CD4-positive, alpha-beta T cell treated with Interleukin-2 at 100 ng/mL for 4 hours (primary cell): ENCODE data around the gene XBP1.
"Not testable (repeated sequence)": the region's sequence is repeated elsewhere in the genome, so short reads cannot be mapped to it uniquely, and the experiment has no call there.

Source experiments
- DNase-seq: peaks from one replicate; pipeline ENCODE4 v3.0.0-alpha.2; 2020; ENCODE audit warnings: low spot score

The XBP1 gene

GRCh38 chr22:28791841-28792490 is 8.4 kb downstream of the XBP1 start:
- no peak for DNase-seq

- DNase-seq, result no peak
Measured at GRCh38 chr22:28791124-28791523, 9.2 kb downstream of the XBP1 start.

GRCh38 chr22:28788601-28789000 is 11.8 kb downstream of the XBP1 start:
- DNase-seq, result no peak

DNA sequence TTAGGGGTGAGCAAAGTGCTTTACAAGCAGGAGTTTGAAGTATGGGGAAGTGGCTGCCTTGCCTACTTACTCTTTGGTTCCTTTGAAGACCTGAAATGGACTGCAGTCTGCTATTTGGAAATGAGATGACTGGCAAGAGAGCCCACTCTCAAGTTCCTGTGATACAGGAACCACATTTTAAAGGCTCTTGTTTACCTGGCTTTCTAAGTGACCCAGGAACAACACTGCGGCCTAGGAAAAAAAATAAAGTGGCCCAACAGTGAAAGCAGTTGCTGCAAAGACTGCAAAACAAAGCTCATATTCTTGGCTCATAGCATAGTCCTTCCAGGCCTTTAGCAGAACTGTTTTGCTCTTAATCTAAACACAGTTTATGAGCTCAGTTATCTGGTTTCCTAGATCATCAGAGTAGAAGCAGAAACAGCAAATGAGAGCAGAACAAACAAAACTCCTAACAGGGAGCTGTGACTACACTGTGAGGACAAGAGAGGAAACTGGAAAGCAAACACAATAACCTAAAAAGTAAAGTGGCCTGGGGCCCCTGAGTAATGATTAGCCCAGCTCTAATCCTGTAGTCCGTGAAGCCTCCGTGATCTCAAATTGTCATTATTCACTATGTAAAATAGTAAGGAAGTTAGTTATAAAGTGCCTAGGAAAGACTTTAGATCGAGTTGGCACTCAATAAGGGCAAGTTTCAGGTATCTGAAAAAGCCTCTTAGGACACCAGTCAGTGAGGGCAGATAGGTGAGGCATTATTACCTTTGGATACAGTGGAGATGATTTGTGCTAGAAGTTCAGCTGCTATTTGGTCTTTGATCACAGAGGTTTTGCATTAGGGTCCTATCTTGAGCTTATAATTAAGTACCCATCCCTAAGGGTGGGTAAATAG is 16.3 kb downstream of the XBP1 start:
- DNase-seq, result no peak

DNA sequence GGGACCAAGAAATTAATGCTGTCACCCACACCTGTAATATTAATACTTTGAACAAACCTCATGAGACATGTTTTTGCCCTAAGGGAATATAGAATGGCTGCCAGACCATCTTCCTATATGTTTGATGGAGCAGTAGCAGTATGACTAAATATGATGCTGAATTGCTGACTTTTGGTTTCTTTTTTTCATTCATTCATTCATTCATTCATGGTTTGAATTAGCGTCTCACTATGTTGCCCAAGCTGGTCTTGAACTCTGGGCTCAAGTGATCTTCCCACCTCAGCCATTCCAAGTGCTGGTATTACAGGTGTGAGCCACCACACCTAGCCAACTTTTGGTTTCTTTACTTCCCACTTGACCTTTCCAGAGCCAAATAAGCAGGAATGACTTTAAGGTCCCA is 20.1 kb downstream of the XBP1 start:
- DNase-seq, result no peak

DNA sequence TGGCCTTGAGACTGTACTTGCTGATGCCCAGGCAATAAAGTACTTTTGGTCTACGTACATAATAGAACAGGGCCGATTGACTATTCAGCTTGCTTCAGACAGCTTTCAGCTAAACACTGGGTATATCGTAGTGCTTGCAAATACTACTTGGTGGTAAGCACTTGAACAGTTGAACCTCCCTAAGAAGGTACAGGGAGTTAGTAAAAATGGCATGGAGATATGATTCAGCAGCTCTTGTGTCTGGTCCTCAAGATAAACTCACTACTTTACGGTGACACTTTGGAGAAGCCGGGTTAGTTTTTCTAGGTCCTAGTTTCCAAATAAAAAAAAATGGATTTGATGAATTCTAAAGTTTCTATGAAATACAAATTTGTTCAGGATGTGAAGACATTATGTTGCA is 20.5 kb downstream of the XBP1 start:
- DNase-seq, result no peak

DNA sequence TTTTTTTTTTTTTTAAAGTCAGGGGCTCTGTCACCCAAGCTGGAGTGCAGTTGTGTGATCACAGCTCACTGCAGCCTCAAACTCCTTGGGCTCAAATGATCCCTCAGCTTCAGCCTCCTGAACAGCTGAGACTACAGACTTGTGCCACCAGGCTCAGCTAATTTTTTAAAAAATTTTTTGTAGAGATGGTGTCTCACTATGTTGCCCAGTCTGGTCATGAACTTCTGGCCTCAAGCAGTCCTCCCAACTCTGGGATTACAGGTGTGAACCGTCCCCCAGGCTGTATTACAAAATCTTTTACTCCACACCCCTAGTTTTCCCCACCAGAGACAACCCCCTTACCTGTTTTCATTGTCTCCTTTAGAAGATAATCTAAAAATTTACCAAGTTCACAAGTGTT is 26.0 kb downstream of the XBP1 start:
- no peak for DNase-seq

GRCh38 chr22:28773461-28773867 is 26.9 kb downstream of the XBP1 start:
- peak; percentile 29 for DNase-seq

DNA sequence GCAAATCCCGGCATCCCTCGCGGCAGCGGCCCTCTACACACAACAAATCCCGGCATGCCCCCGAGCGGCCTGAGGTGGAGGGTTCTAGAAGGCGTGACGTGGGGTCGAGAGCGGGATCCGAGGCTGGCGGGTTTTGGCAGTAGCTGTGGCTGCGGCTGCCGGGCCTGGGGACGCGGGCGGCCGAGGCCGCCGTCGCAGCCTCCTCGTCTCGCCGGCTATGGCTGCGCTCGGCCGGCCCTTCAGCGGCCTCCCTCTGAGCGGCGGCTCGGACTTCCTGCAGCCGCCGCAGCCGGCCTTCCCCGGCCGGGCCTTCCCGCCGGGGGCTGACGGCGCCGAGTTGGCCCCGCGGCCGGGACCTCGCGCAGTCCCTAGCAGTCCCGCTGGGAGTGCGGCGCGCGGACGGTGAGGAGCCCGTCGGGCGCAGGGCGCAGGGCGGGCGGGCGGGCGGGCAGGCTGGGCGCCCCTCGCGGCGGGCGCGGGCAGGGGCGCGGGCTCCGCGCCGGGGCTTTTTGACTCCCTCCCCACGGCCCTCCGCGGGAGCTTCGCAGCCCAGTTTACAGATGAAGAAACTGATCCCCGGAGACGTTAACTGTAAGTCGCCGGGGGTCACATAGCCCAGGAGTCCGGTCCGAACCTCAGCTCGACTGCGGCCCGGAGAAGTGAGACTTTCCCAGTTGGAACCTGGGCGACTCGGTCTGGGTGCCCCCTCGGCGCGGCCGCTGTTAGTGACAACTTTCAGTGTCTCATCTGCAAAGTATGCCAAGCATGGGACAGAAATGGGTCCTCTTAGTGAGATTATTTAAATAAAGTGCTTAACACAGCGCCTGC is 27.5 kb downstream of the XBP1 start, which contains the start of gene CCDC117:
Gene CCDC117, plus strand, starts transcription at position 63 of the 828 bp plus-strand sequence. Its CDS starts 155 bp downstream, at position 218.
- DNase-seq, result peak; percentile 92

GRCh38 chr22:28771195-28771791 is 29.1 kb downstream of the XBP1 start:
- no peak for DNase-seq

- DNase-seq, result no peak
Measured at GRCh38 chr22:28769394-28770085, 30.8 kb downstream of the XBP1 start.

GRCh38 chr22:28768701-28769393 is 31.5 kb downstream of the XBP1 start:
- DNase-seq, result no peak

DNA sequence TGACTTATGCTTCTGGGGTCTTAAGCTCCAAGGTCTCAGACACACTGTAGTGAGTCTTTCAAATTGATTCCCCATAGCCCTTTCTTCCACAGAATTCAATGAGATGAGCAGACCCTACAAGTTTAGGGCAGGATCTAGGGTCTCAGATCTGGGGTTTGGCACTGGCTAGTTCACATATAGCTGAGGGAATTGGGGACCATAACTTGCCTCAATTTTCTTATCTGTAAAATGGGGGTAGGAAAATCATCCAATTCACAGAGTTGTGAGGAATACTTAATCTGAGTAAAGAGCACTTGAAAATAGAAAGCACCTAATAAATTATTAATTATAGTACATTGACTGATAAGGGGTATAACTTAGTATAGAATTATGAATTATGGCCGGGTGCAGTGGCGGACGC is 33.7 kb downstream of the XBP1 start:
- no peak for DNase-seq

DNA sequence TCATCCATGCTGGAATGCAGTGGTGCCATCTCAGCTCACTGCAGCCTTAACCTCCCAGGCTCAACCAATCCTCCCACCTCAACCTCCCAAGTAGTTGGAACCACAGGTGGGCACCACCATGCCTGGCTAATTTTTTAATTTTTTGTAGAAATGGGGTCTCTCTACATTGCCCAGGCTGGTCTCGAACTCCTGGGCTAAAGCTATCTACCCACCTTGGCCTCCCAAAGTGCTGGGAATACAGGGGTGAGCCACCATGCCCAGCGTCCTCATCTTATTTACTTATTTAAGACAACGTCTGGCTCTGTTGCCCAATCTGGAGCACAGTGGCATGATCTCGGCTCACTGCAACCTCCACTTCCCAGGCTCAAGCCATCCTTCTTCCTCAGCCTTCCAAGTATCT is 38.4 kb downstream of the XBP1 start:
- DNase-seq, result not testable (repeated sequence)

DNA sequence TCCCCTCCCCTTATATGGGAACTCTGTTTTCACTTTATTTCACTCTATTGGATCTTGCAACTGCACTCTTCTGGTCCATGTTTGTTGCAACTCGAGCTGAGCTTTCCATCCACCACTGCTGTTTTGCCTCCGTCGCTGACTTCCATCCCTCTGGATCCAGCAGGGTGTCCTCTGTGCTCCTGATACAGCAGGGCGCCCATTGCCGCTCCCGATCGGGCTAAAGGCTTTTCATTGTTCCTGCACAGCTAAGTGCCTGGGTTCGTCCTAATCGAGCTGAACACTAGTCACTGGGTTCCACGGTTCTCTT is 39.0 kb downstream of the XBP1 start:
- no peak for DNase-seq

GRCh38 chr22:28759861-28760560 is 40.4 kb downstream of the XBP1 start:
- DNase-seq, result no peak

- not testable (repeated sequence) for DNase-seq
Measured at GRCh38 chr22:28754512-28754911, 45.9 kb downstream of the XBP1 start.

GRCh38 chr22:28750471-28750881 is 49.9 kb downstream of the XBP1 start:
- no peak for DNase-seq
